Fibroblast of lung (primary cell): ENCODE measurements around the gene PIM2.

Experiments used
- CTCF ChIP-seq, 2 donors: IDR thresholded peaks in 1 of 2; conservative IDR thresholded peaks in 1 of 2; 1 replicate in 1 of 2; 2 replicates in 1 of 2; pipeline ENCODE4 v1.5.1; 2011 to 2012; ENCODE audit warnings: low read length in 2 of 2, control low read depth in 1 of 2, inconsistent platforms in 1 of 2, low read depth in 1 of 2, mild to moderate bottlenecking in 1 of 2
- EZH2 ChIP-seq: IDR thresholded peaks from 2 replicates; pipeline ENCODE4 v1.5.1; 2012; ENCODE audit warnings: low read length, control low read depth, mild to moderate bottlenecking; ENCODE audit errors: missing control alignments

- TF ChIP-seq CTCF (conservative IDR thresholded peaks at IDR 0.05 in 1 of 2, IDR thresholded peaks at IDR 0.05 in 1 of 2; ENCODE audit: low read depth in 1 of 2, low read length in 2 of 2) (no peak), EZH2 (no peak)
Observed at GRCh38 chrX:48938721-48939425, 20.0 kb upstream of the PIM2 start.
